ENCODE data around the gene LSMEM2.

DNA sequence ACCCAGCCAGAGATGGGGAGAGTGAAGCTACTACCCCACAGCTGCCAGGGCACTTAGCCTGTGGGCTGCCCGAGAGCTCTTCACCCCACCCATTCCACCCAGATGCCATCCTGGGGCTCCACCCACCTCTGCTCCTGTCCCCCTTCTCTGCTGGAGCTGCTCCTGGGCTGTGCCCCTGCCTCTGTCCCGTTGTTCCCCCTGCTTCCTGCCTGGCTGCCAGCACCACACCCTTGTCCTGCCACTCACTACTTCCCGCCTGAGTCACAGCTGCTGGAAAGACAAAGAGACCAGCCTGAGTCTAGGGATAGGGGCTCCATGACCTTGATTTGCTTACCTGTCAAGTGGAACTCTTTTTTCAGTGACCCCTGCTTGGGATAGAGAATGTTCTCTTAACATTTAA, 30.5 kb upstream of the LSMEM2 start:
- TF ChIP-seq, protein P1, sequence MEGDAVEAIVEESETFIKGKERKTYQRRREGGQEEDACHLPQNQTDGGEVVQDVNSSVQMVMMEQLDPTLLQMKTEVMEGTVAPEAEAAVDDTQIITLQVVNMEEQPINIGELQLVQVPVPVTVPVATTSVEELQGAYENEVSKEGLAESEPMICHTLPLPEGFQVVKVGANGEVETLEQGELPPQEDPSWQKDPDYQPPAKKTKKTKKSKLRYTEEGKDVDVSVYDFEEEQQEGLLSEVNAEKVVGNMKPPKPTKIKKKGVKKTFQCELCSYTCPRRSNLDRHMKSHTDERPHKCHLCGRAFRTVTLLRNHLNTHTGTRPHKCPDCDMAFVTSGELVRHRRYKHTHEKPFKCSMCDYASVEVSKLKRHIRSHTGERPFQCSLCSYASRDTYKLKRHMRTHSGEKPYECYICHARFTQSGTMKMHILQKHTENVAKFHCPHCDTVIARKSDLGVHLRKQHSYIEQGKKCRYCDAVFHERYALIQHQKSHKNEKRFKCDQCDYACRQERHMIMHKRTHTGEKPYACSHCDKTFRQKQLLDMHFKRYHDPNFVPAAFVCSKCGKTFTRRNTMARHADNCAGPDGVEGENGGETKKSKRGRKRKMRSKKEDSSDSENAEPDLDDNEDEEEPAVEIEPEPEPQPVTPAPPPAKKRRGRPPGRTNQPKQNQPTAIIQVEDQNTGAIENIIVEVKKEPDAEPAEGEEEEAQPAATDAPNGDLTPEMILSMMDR (optimal IDR thresholded peaks at IDR 0.05 in 1 of 3, IDR thresholded peaks at IDR 0.05 in 1 of 3, conservative IDR thresholded peaks at IDR 0.05 in 1 of 3; ENCODE audit: extremely low read depth in 1 of 3, insufficient read depth in 2 of 3, low read length in 3 of 3): no peak
- TF ChIP-seq EZH2 (IDR thresholded peaks at IDR 0.05; ENCODE audit: low read length): no peak

Data from keratinocyte (primary cell).